K562 (cell line): ENCODE measurements around the gene MFF. TPM values are rescaled to one million over a fixed set of nuclear protein-coding genes. Genes with fewer than 3 reads are reported as not detected.
A peak's percentile ranks its signal among the peaks of the same experiment; 100 is the strongest.

Experiments used
- CBX3 ChIP-seq, 2 experiments: IDR thresholded peaks; 1 replicate in 1 of 2; 2 replicates in 1 of 2; pipeline ENCODE4 v1.6.1; 2012; ENCODE audit warnings: inconsistent platforms in 2 of 2, low read length in 2 of 2, borderline replicate concordance in 1 of 2, control low read depth in 1 of 2
- CREBBP ChIP-seq: IDR thresholded peaks from one replicate; pipeline ENCODE4 v1.6.1; 2012; ENCODE audit warnings: low read depth, mild to moderate bottlenecking, control low read depth, inconsistent platforms, low read length
- GABPA ChIP-seq: fragments of 200-800 bp; sonication (Bioruptor generic); conservative IDR thresholded peaks from 2 replicates; pipeline ENCODE4 v1.6.1; 2016; ENCODE audit warnings: low read depth, missing genetic modification characterization, missing compliant biosample characterization
- HNRNPLL ChIP-seq: fragments of 200-400 bp; formaldehyde crosslinking; IDR thresholded peaks from 2 replicates; pipeline ENCODE4 v1.6.1; 2017; ENCODE audit warnings: low read length, low read depth, mild to moderate bottlenecking; ENCODE audit not compliant: poor library complexity, severe bottlenecking
- LARP7 ChIP-seq: fragments of 450-650 bp; IDR thresholded peaks from 2 replicates; pipeline ENCODE4 v1.6.1; 2016
- LCOR ChIP-seq: sonication (generic); formaldehyde crosslinking; IDR thresholded peaks from 2 replicates; pipeline ENCODE4 v1.8.0; 2022; ENCODE audit warnings: mild to moderate bottlenecking, missing genetic modification reagents
- MAFK ChIP-seq: IDR thresholded peaks from 2 replicates; pipeline ENCODE4 v1.6.1; 2011; ENCODE audit warnings: low read length, improper control_type of control experiment
- TARDBP ChIP-seq: fragments of 450-650 bp; IDR thresholded peaks from 2 replicates; pipeline ENCODE4 v1.6.1; 2016
- ZNF133 ChIP-seq: fragments of 250-450 bp; sonication (Bioruptor Pico); IDR thresholded peaks from 2 replicates; pipeline ENCODE4 v1.4.0; 2020; ENCODE audit warnings: mild to moderate bottlenecking
- polyA plus RNA-seq, 8 experiments: library from polyadenylated mRNA; depleted of rRNA in 4 of 8; stranded (reverse) in 5 of 8; unstranded in 3 of 8; fragments of >200 nt; fragmentation: Nextera tagmentation in 2 of 8; fragmentation: Illumina TruSeq in 1 of 8; extraction: Ambion mirVana in 2 of 8; extraction: Trizol in 1 of 8; gene quantifications; 2 replicates each; pipeline versions ENCODE4 v1.2.1 to v1.2.3, GENCODE V29; 2011 to 2014; ENCODE audit warnings: inconsistent platforms in 1 of 8, missing spikeins in 1 of 8
- total RNA-seq, 7 experiments: library from RNA; depleted of rRNA in 6 of 7; stranded (reverse); fragments of >200 nt in 6 of 7; fragmentation: Illumina TruSeq in 2 of 7; extraction: Trizol in 2 of 7; gene quantifications; 2 replicates each; pipeline versions ENCODE4 v1.2.1 to v1.2.3, GENCODE V29; 2011 to 2021; ENCODE audit warnings: low replicate concordance in 1 of 7
- TF ChIP-seq, protein P1 (sequence below), 2 experiments: fragments of 450-650 bp in 1 of 2; sonication (generic) in 1 of 2; formaldehyde crosslinking in 1 of 2; IDR thresholded peaks; 2 replicates each; pipeline versions ENCODE4 v1.7.1 to v1.9.0; 2016 to 2022; ENCODE audit warnings: inconsistent platforms in 1 of 2, mild to moderate bottlenecking in 1 of 2, missing genetic modification reagents in 1 of 2
- TF ChIP-seq, protein P2 (sequence below): fragments of 250-450 bp; sonication (Bioruptor Pico); IDR thresholded peaks from 2 replicates; pipeline ENCODE4 v1.5.1; 2021; ENCODE audit warnings: mild to moderate bottlenecking
- TF ChIP-seq, protein P3 (sequence below): sonication (generic); formaldehyde crosslinking; IDR thresholded peaks from 2 replicates; pipeline ENCODE4 v1.8.1; 2023; ENCODE audit warnings: missing genetic modification reagents, mild to moderate bottlenecking, borderline replicate concordance

Gene MFF
- total and polyA plus RNA-seq, 9 of the 15 experiments (the other 6 are each of a cell fraction or from before 2014, with no cell fraction given), result 9.4 to 75.4 (median 55.7) TPM

DNA sequence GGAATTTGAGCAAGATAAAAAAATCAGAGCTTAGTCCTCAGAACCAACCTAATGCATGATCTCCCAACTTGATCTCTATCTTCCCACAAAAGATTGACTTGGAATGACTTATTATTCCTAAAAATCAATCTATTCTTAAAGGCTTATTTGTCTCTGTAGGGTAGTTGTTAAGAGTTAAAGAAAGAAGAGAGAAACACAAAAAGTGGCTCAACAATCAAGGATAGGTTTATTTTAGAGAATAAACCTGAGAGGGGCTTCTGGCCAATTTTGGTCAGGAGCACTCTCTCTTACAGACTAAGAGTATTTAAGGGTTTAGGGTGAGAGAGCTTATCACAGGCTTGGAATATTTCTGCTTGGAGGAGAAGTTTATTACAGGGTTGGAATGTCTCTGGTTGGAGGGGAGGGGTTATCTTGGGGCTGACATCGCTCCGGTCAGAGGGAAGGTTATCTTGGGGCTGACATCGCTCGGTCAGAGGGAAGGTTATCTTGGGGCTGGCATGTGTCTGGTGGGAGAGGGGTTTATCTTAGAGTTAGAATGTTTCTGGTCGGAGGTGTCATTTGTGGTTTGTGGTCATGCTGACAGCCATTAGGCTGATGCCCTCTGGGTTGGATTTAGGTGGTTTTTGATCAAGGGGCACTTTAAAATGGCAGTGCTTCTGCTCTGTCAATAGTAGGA is 2.4 kb upstream of the MFF start (continued):
- TF ChIP-seq, protein P1, sequence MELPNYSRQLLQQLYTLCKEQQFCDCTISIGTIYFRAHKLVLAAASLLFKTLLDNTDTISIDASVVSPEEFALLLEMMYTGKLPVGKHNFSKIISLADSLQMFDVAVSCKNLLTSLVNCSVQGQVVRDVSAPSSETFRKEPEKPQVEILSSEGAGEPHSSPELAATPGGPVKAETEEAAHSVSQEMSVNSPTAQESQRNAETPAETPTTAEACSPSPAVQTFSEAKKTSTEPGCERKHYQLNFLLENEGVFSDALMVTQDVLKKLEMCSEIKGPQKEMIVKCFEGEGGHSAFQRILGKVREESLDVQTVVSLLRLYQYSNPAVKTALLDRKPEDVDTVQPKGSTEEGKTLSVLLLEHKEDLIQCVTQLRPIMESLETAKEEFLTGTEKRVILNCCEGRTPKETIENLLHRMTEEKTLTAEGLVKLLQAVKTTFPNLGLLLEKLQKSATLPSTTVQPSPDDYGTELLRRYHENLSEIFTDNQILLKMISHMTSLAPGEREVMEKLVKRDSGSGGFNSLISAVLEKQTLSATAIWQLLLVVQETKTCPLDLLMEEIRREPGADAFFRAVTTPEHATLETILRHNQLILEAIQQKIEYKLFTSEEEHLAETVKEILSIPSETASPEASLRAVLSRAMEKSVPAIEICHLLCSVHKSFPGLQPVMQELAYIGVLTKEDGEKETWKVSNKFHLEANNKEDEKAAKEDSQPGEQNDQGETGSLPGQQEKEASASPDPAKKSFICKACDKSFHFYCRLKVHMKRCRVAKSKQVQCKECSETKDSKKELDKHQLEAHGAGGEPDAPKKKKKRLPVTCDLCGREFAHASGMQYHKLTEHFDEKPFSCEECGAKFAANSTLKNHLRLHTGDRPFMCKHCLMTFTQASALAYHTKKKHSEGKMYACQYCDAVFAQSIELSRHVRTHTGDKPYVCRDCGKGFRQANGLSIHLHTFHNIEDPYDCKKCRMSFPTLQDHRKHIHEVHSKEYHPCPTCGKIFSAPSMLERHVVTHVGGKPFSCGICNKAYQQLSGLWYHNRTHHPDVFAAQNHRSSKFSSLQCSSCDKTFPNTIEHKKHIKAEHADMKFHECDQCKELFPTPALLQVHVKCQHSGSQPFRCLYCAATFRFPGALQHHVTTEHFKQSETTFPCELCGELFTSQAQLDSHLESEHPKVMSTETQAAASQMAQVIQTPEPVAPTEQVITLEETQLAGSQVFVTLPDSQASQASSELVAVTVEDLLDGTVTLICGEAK (IDR thresholded peaks at IDR 0.05), result no peak
- TF ChIP-seq, protein P1 (CRISPR knock-in tag; IDR thresholded peaks at IDR 0.05), result no peak
- TF ChIP-seq HNRNPLL (no peak), GABPA (tag) (no peak), ZNF133 (CRISPR knock-in tag) (no peak), LCOR (CRISPR knock-in tag) (no peak), MAFK (no peak), TARDBP (no peak), CREBBP (no peak), LARP7 (no peak), CBX3 (IDR thresholded peaks at IDR 0.05; ENCODE audit: borderline replicate concordance in 1 of 2, low read length in 2 of 2) (peak in 1 of 2 experiments; percentile 59; a peak in 1 of 3 replicates)
- TF ChIP-seq, protein P2, sequence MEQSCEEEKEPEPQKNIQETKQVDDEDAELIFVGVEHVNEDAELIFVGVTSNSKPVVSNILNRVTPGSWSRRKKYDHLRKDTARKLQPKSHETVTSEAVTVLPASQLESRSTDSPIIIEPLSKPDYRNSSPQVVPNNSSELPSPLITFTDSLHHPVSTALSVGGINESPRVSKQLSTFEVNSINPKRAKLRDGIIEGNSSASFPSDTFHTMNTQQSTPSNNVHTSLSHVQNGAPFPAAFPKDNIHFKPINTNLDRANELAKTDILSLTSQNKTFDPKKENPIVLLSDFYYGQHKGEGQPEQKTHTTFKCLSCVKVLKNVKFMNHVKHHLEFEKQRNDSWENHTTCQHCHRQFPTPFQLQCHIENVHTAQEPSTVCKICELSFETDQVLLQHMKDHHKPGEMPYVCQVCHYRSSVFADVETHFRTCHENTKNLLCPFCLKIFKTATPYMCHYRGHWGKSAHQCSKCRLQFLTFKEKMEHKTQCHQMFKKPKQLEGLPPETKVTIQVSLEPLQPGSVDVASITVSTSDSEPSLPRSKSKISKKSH (CRISPR knock-in tag), result peak; percentile 84; the same call in 1 of the 2 replicates
- TF ChIP-seq, protein P3, sequence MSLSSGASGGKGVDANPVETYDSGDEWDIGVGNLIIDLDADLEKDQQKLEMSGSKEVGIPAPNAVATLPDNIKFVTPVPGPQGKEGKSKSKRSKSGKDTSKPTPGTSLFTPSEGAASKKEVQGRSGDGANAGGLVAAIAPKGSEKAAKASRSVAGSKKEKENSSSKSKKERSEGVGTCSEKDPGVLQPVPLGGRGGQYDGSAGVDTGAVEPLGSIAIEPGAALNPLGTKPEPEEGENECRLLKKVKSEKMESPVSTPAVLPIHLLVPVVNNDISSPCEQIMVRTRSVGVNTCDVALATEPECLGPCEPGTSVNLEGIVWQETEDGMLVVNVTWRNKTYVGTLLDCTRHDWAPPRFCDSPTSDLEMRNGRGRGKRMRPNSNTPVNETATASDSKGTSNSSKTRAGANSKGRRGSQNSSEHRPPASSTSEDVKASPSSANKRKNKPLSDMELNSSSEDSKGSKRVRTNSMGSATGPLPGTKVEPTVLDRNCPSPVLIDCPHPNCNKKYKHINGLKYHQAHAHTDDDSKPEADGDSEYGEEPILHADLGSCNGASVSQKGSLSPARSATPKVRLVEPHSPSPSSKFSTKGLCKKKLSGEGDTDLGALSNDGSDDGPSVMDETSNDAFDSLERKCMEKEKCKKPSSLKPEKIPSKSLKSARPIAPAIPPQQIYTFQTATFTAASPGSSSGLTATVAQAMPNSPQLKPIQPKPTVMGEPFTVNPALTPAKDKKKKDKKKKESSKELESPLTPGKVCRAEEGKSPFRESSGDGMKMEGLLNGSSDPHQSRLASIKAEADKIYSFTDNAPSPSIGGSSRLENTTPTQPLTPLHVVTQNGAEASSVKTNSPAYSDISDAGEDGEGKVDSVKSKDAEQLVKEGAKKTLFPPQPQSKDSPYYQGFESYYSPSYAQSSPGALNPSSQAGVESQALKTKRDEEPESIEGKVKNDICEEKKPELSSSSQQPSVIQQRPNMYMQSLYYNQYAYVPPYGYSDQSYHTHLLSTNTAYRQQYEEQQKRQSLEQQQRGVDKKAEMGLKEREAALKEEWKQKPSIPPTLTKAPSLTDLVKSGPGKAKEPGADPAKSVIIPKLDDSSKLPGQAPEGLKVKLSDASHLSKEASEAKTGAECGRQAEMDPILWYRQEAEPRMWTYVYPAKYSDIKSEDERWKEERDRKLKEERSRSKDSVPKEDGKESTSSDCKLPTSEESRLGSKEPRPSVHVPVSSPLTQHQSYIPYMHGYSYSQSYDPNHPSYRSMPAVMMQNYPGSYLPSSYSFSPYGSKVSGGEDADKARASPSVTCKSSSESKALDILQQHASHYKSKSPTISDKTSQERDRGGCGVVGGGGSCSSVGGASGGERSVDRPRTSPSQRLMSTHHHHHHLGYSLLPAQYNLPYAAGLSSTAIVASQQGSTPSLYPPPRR, result no peak
